HUDEP-2 (cell line): ENCODE data around the gene CBX6.

Experiments
- DNase-seq, 76 experiments: peaks; one replicate each; lab custom pipeline; 2025; ENCODE audit not compliant: unreplicated experiment in 76 of 76; lab: John Stamatoyannopoulos, UW

Gene CBX6

DNA sequence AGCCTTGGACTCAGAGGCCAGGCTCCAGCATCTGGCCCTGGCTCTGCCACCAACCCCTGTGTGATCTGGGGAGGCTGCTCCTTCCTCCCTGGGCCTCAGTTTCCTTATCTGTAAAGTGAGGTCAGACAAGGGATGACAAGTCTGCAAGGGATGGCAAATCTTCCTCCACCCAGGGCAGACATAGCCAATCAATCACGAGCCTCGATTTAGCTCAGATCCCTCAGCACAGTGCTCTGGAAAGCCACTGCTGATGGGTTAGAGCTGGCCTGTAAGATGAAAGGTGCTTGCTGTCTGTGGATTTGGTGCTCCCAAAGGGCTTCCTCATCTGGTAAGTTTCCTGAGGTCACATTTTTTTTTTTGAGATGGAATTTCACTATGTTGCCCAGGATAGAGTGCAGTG lies 48.4 kb downstream of the CBX6 start:
- no peak for DNase-seq

- DNase-seq, result no peak
Observed at GRCh38 chr22:38823076-38823475, 48.9 kb downstream of the CBX6 start.

DNA sequence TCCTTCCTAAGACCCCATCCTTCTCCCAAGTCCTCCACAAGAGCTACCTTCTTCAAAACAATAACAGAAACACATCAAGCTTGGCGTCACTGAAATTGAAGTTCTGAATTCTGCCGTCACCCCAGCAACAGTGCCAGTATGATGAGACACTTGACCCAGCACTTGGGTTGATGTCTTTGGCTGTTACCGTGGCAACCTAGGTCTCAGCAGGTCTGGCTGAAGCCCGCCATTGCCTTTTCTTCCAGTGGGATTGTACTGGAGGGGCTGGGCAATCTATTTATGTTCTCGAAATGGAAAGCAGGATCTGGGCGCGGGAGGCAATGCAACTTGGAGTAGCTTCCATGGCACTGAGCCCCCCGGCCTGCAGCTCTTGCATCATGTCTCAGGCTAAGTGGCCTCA lies 52.0 kb downstream of the CBX6 start:
- no peak for DNase-seq

GRCh38 chr22:38819387-38819940 lies 52.6 kb downstream of the CBX6 start:
- no peak for DNase-seq

DNA sequence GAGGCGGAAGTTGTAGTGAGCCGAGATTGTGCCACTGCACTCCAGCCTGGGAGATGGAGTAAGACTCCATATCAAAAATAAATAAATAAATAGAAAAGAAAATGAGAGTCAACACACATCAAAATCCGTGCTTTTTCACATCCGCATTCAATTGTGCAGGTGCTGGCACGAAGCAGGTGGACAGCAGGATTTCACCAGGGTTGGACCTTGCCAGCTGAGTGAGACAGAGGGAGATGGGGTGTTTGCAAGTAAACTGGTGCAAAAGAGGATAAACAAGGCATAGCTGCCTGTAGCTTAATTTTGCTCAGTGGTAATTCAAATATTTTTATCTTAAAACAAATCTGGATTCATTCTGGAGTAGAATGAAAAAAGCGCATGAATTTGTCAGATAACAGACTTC lies 54.8 kb downstream of the CBX6 start:
- DNase-seq, result no peak

DNA sequence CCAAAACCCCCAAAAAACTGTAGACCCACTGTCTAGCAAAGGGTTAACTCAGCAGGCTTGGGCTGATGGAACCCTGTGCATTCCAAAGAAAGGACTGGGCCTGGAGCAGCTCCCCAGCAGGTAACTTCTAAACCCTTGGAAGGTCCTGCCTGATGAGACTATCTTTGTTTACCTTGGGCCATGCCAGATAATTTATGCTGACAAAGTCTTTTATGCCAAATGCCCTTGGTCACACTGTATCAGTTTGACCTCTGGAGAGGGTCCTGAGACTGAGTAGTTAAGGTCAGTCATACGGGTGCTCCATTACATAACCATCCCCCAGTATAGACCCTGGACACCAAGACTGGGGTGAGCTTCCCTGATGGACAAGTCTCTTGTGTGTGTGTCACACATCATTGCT lies 56.2 kb downstream of the CBX6 start:
- no peak for DNase-seq
